ENCODE results near the gene CPNE8. TPM values are rescaled to one million over a fixed set of nuclear protein-coding genes. Genes with fewer than 3 reads are reported as not detected.

CPNE8 gene
- polyA plus RNA-seq, 1 donor from 2014 or later = 1.9 TPM

GRCh38 chr12:38782359-38782758 is 123.0 kb downstream of the CPNE8 start:
- no peak for TF ChIP-seq RAD21 (conservative IDR thresholded peaks at IDR 0.05)
- no peak for TF ChIP-seq MXI1 (conservative IDR thresholded peaks at IDR 0.05; ENCODE audit: poor library complexity, severe bottlenecking)
- no peak for TF ChIP-seq SMC3 (conservative IDR thresholded peaks at IDR 0.05; ENCODE audit: poor library complexity)
- TF ChIP-seq, protein P1, sequence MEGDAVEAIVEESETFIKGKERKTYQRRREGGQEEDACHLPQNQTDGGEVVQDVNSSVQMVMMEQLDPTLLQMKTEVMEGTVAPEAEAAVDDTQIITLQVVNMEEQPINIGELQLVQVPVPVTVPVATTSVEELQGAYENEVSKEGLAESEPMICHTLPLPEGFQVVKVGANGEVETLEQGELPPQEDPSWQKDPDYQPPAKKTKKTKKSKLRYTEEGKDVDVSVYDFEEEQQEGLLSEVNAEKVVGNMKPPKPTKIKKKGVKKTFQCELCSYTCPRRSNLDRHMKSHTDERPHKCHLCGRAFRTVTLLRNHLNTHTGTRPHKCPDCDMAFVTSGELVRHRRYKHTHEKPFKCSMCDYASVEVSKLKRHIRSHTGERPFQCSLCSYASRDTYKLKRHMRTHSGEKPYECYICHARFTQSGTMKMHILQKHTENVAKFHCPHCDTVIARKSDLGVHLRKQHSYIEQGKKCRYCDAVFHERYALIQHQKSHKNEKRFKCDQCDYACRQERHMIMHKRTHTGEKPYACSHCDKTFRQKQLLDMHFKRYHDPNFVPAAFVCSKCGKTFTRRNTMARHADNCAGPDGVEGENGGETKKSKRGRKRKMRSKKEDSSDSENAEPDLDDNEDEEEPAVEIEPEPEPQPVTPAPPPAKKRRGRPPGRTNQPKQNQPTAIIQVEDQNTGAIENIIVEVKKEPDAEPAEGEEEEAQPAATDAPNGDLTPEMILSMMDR (IDR thresholded peaks at IDR 0.05; ENCODE audit: poor library complexity, severe bottlenecking) = no peak
- TF ChIP-seq POLR2AphosphoS5 (IDR thresholded peaks at IDR 0.05) = no peak
- no peak for TF ChIP-seq EZH2 (IDR thresholded peaks at IDR 0.05; ENCODE audit: borderline replicate concordance, insufficient read depth, low read length, poor library complexity, severe bottlenecking)
- no peak for TF ChIP-seq REST (IDR thresholded peaks at IDR 0.05; ENCODE audit: borderline replicate concordance)
- no peak for TF ChIP-seq TAF1 (IDR thresholded peaks at IDR 0.05; ENCODE audit: low read depth)
- no peak for TF ChIP-seq EP300 (conservative IDR thresholded peaks at IDR 0.05; ENCODE audit: poor library complexity, severe bottlenecking)

GRCh38 chr12:38776647-38777046 is 128.7 kb downstream of the CPNE8 start:
- no peaks in the 10 kb centered on the region for H4K20me1 ChIP-seq (ENCODE audit: insufficient read depth)
- TF ChIP-seq MXI1 (conservative IDR thresholded peaks at IDR 0.05; ENCODE audit: poor library complexity, severe bottlenecking) = no peak
- TF ChIP-seq RAD21 (conservative IDR thresholded peaks at IDR 0.05) = no peak
- no peak for TF ChIP-seq REST (IDR thresholded peaks at IDR 0.05; ENCODE audit: borderline replicate concordance)
- no peak for TF ChIP-seq EP300 (conservative IDR thresholded peaks at IDR 0.05; ENCODE audit: poor library complexity, severe bottlenecking)
- no peak for TF ChIP-seq TAF1 (IDR thresholded peaks at IDR 0.05; ENCODE audit: low read depth)
- TF ChIP-seq SMC3 (conservative IDR thresholded peaks at IDR 0.05; ENCODE audit: poor library complexity) = no peak
- TF ChIP-seq, protein P1 (IDR thresholded peaks at IDR 0.05; ENCODE audit: poor library complexity, severe bottlenecking) = no peak
- no peak for TF ChIP-seq EZH2 (IDR thresholded peaks at IDR 0.05; ENCODE audit: borderline replicate concordance, insufficient read depth, low read length, poor library complexity, severe bottlenecking)
- TF ChIP-seq POLR2AphosphoS5 (IDR thresholded peaks at IDR 0.05) = no peak
- no peak overlapping the region for H3K9ac ChIP-seq (ENCODE audit: low read length)
- H3K27me3 ChIP-seq (ENCODE audit: insufficient read depth, low read depth, low read length) = no peaks in the 10 kb centered on the region
- peaks cover 3% of the 10 kb centered on the region for H3K9me3 ChIP-seq (ENCODE audit: low read length)
- H3K79me2 ChIP-seq (replicated peaks; ENCODE audit: insufficient read depth, low read length) = no peaks in the 10 kb centered on the region
- no peak overlapping the region for H3K4me2 ChIP-seq (ENCODE audit: low read length)
- no peak overlapping the region for H3K4me3 ChIP-seq (ENCODE audit: low read length)
- no peaks in the 10 kb centered on the region for H3K9me2 ChIP-seq (ENCODE audit: insufficient read depth, low read length)
- H3K27ac ChIP-seq (ENCODE audit: low read length) = no peak overlapping the region
- H3K36me3 ChIP-seq (ENCODE audit: insufficient read depth, low read length) = no peaks in the 10 kb centered on the region
- no peak overlapping the region for H2AFZ ChIP-seq (ENCODE audit: low read depth, low read length)
- no peaks in the 10 kb centered on the region for H3F3A ChIP-seq (ENCODE audit: insufficient read depth, low read length, poor library complexity, severe bottlenecking)

More at GRCh38 chr12:38782359-38782758, 123.0 kb downstream of the CPNE8 start:
- Histone ChIP-seq H4K20me1 (ENCODE audit: insufficient read depth) (no peaks in the 10 kb centered on the region), H3K36me3 (ENCODE audit: insufficient read depth, low read length) (no peaks in the 10 kb centered on the region), H2AFZ (ENCODE audit: low read depth, low read length) (no peak overlapping the region), H3K9me3 (ENCODE audit: low read length) (peaks cover 3% of the 10 kb centered on the region), H3K79me2 (replicated peaks; ENCODE audit: insufficient read depth, low read length) (no peaks in the 10 kb centered on the region), H3K4me3 (ENCODE audit: low read length) (no peak overlapping the region), H3K27me3 (ENCODE audit: insufficient read depth, low read depth, low read length) (no peaks in the 10 kb centered on the region), H3K27ac (ENCODE audit: low read length) (no peak overlapping the region), H3K9ac (ENCODE audit: low read length) (no peak overlapping the region), H3F3A (ENCODE audit: insufficient read depth, low read length, poor library complexity, severe bottlenecking) (no peaks in the 10 kb centered on the region), H3K4me2 (ENCODE audit: low read length) (no peak overlapping the region), H3K9me2 (ENCODE audit: insufficient read depth, low read length) (no peaks in the 10 kb centered on the region)

Measured in neural cell (in vitro differentiated cells).